Fibroblast of the conjunctiva (primary cell): ENCODE data around the gene ADGRL2.

Experiments used
- DNase-seq: peaks from one replicate; pipeline ENCODE4 v3.0.0-alpha.2; 2010; ENCODE audit warnings: low read depth

Gene ADGRL2

GRCh38 chr1:81800695-81801650 is at the start of gene ADGRL2:
Gene ADGRL2 (plus strand): TSS chr1:81800934. CDS start chr1:81836985, 36,051 bp downstream.
- peak; percentile 88 for DNase-seq

- no peak for DNase-seq
Measured at GRCh38 chr1:81752840-81753239, 47.9 kb upstream of the ADGRL2 start.

- no peak for DNase-seq
Measured at GRCh38 chr1:81754424-81754823, 46.3 kb upstream of the ADGRL2 start.

- DNase-seq = no peak
Measured at GRCh38 chr1:81756872-81757271, 43.9 kb upstream of the ADGRL2 start.

GRCh38 chr1:81757398-81758020 is 43.2 kb upstream of the ADGRL2 start:
- DNase-seq = peak; percentile 8

- no peak for DNase-seq
Measured at GRCh38 chr1:81758181-81758580, 42.6 kb upstream of the ADGRL2 start.

- DNase-seq = peak; percentile 8
Measured at GRCh38 chr1:81760477-81761097, 40.1 kb upstream of the ADGRL2 start.

GRCh38 chr1:81775510-81775909 is 25.2 kb upstream of the ADGRL2 start:
- DNase-seq = no peak

- no peak for DNase-seq
Measured at GRCh38 chr1:81780705-81781454, 19.9 kb upstream of the ADGRL2 start.

- no peak for DNase-seq
Measured at GRCh38 chr1:81781749-81782148, 19.0 kb upstream of the ADGRL2 start.

- no peak for DNase-seq
Measured at GRCh38 chr1:81792184-81792583, 8.6 kb upstream of the ADGRL2 start.

GRCh38 chr1:81797701-81798100 is 3.0 kb upstream of the ADGRL2 start:
- DNase-seq = no peak

GRCh38 chr1:81799939-81800694 is 617 bp upstream of the ADGRL2 start:
- peak; percentile 41 for DNase-seq

GRCh38 chr1:81801651-81802456 is 1.1 kb downstream of the ADGRL2 start:
- DNase-seq = no peak

GRCh38 chr1:81802457-81802706 is 1.6 kb downstream of the ADGRL2 start:
- no peak for DNase-seq

GRCh38 chr1:81802707-81803430 is 2.1 kb downstream of the ADGRL2 start:
- DNase-seq = no peak

GRCh38 chr1:81803431-81804110 is 2.8 kb downstream of the ADGRL2 start:
- DNase-seq = no peak

- DNase-seq = no peak
Measured at GRCh38 chr1:81804312-81804711, 3.6 kb downstream of the ADGRL2 start.
